Lower leg skin (tissue), 3 donors: Measurements from ENCODE around the gene ADAMTS16.

Experiments
- POLR2A ChIP-seq, 2 donors: fragments of 450-650 bp; IDR thresholded peaks; one replicate each; pipeline ENCODE4 v1.6.1; 2016 to 2017; ENCODE audit warnings: antibody characterized with exemption in 2 of 2, mild to moderate bottlenecking in 1 of 2, moderate library complexity in 1 of 2
- TF ChIP-seq, protein P1 (sequence below), 3 donors: fragments of 450-650 bp; IDR thresholded peaks; one replicate each; pipeline ENCODE4 v1.5.1; 2016; ENCODE audit warnings: antibody characterized with exemption in 3 of 3, mild to moderate bottlenecking in 3 of 3, moderate library complexity in 2 of 3

GRCh38 chr5:5178136-5178535 lies 38.0 kb downstream of the ADAMTS16 start:
- TF ChIP-seq, protein P1, sequence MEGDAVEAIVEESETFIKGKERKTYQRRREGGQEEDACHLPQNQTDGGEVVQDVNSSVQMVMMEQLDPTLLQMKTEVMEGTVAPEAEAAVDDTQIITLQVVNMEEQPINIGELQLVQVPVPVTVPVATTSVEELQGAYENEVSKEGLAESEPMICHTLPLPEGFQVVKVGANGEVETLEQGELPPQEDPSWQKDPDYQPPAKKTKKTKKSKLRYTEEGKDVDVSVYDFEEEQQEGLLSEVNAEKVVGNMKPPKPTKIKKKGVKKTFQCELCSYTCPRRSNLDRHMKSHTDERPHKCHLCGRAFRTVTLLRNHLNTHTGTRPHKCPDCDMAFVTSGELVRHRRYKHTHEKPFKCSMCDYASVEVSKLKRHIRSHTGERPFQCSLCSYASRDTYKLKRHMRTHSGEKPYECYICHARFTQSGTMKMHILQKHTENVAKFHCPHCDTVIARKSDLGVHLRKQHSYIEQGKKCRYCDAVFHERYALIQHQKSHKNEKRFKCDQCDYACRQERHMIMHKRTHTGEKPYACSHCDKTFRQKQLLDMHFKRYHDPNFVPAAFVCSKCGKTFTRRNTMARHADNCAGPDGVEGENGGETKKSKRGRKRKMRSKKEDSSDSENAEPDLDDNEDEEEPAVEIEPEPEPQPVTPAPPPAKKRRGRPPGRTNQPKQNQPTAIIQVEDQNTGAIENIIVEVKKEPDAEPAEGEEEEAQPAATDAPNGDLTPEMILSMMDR (IDR thresholded peaks at IDR 0.05) = no peak
- no peak for TF ChIP-seq POLR2A (IDR thresholded peaks at IDR 0.05)
